GM21515 (cell line): ENCODE measurements around the gene BAG2.

Experiments used
- ATAC-seq: cut with Tn5 transposase; IDR thresholded peaks from one replicate; pipeline ENCODE4 v1.9.1; 2021; ENCODE audit not compliant: unreplicated experiment

Gene BAG2

DNA sequence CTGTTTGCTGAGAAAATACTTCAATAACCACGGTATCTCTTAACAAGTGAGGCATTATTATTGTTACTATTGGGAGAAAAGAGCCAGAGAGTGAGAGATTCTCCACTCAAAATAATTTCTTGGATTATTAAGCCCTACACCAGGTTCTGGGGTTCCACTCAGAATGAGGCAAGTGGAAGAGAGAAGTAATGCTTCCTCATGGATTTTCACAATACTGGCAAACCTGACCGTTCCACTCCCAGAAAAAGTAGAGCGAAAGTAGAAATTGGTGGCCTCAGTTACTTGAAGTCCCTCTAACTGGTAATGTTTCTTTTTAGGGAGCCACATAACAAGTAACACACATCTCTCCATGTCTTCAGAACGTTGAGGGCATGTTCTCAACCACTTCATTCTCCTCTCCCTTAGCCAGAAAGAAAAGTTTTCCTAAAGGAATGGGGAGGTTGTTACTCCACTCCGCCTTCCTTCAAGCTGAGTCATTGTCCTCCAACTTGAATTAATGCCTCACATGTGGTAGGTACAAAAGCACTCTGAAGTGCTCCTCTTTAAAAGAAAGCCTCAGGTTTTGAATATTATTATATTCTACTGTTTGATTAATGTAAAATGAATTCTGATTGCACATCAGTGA is 1.9 kb downstream of the BAG2 start:
- ATAC-seq, result no peak

DNA sequence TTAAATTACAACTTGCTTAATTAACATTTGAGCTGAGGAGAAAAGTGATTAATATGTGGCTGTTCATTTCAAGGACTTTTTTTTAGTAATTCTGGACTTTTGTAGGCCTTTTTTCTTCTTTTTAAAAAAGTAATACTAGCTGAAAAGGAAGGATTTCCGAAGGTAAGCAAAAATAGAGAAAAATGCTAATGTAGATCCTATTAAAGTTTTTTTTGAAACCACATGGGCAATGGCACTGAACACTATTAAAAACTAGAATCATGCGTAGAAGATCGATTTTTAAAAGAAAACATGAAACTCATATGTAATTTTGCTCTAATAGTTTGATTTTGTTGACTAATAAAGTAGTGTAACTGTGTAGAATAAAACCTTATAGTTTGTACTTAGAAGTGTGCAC is 2.4 kb downstream of the BAG2 start:
- no peak for ATAC-seq

DNA sequence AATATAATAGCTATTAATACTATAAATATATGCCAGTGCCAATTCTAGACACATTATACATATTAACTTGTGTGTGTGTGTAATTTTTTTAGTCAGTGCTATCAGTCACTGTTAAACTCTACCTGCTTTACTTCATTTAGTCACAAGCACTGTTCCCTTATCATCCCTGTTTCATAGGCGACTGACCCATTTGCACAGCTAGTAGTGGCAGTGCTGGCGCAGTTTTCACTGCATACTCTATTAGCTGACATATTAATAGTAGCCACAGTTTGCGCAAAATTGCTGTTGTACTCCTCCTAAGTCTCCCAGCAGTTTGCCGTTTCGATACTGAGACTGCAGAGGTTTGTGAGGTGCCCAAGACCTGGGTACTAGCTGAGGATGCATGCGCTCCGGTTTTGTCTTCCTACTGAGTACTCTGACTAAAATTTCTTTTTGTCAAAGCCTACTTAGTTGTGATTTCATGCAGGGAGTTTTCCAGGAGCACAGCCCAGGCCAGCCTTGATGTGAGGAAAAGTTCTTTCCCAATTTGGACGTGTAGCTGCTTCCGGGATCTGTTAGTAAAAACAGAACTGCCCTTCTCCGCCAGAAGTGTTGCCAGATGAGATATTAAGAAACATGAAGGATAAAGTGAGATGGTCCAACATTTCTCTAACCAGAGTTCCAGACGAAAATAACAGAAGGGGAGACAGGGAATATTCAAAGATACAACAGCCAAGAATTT is 5.6 kb downstream of the BAG2 start:
- ATAC-seq, result no peak

DNA sequence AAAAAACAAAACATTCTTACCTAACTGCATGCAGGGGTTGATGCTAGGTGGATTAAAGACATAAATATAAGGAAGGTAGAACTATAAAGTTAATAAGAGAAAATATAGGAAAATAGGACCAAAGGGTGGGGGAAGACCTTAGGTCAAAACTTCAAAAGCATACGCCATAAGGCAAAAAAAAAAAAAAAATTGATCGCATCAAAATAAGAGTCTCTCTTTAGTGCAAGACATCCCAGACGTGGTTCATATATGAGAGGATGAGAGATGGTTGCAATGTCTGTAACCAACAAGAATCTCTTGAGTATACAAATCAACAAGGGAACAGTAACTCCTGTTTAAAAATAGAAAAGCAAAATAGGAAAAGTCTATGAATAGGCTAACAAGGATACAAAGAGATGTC is 8.5 kb downstream of the BAG2 start:
- ATAC-seq, result no peak

DNA sequence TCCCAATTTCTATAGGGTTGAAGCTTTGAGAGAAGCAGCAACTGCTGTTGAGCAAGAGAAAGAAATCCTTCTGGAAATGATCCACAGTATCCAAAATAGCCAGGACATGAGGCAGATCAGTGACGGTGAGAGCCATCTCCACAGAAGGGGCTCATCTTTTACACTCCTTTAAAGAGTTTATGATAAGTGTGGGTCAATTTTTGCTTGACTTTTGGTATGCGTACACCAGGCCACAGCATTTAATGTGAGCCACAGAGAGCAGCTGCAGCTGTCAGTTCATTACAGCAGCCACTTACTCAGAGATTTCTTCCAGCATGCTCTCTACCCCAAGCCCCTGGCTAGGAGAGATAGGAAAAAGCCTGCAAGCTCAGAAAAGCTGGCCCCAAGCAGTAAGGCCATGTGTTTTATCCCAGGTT is 9.9 kb downstream of the BAG2 start:
- ATAC-seq, result no peak

DNA sequence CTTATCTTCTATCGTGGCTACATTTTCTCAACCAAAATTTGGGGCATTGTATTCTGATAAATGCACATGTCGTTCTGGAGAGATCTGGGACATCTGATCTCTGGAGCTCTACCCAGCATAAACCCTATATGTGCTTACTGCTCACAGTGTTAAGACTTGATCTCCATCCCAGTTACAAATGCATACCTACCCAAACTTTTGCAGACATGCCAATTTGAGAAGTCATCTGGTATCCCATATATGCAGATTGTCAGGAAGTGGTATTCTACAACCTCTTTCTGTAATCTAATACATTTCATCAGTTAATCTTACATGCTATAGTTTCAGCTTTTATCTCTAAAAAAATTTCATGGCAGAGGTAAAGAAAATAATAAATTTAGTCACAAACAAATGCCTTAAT is 11.2 kb downstream of the BAG2 start:
- no peak for ATAC-seq

DNA sequence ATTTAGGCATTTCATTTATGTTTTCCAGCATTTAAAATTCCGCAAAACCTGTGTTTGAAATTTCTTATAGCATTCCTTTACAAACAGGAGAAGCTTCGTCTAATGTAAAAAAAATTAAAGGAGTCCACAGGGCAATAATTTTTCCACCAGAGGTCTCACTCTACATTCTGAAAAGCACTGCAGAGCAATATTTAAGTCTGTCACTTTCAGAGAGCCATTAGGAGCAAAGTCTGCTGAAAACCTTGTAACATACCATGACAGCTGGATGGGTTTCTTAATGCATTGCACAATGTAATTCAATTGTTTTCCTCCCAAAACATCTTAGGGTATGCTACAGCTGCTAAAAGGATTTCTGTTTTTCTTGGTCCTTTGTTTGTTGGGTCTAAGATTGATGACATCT is 18.0 kb downstream of the BAG2 start:
- ATAC-seq, result no peak

DNA sequence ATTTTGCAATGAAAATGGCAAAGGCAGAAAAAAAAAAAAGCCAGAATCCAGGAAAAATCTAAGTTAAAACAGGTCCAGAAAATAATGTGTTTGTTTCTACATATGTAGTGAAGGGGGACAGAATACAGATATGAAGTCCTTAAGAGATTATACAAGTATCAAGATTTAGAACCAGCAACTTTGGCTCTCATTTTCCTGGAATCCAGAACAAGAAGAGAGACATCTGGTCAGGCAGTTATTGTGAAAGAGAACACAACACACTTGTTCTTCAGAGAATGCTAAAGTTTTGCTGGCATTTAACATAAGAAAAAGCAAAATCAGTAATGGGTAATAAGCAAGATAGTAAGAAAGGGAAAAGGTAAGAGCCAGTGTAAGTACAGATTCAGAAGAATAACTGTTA is 21.1 kb downstream of the BAG2 start:
- no peak for ATAC-seq

DNA sequence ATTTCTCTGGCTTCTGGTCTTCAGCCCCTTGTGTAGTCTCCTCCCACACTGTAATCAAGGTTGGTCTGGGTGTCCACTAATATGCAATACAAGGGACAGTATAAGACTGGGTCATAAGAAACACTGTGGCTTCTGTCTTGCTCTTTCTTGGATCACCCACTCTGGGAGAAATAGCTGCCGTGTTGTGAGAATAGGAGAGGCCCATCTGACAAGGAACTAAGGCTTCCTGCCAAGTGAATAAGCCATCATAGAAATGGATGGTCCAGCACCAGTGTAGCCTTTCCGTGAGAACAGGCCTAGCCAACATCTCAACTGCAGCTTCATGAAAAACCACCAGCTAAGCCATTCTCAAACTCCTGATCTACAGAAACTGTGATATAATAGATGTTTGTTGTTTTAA is 23.3 kb downstream of the BAG2 start:
- no peak for ATAC-seq

DNA sequence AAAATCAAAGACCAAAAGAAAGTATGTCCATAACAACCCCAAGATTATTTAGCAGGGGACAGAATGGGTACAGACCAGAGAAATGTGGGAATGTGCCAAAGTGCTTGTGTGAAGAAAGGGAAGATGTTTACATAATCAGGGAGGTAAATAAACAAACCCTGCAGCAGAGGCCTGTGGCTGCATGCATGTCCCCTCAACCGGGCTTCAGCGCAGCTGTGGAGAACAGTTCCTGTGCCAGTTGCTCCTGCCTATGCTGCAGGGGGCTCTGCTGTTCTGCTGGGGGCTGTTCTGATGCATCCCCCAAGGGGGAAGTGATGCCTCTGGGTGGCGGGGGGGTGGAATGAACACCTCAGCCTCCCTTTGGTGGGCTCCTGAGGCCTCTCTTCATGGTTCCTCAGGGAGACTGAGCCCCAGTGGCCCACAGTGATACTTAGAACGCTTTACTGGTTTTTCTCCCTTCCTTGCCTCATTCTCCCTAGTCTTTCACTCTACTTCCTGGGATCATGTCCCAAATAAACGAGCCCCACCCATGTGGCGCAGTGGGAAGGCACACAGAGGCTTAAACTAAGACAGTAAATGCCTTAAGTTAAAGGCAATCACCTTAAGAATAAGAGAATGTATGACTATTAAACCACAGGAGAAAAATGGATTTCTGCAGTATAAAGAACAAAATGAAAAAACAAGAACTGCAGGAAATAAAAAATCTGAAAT is 27.0 kb downstream of the BAG2 start:
- no peak for ATAC-seq

DNA sequence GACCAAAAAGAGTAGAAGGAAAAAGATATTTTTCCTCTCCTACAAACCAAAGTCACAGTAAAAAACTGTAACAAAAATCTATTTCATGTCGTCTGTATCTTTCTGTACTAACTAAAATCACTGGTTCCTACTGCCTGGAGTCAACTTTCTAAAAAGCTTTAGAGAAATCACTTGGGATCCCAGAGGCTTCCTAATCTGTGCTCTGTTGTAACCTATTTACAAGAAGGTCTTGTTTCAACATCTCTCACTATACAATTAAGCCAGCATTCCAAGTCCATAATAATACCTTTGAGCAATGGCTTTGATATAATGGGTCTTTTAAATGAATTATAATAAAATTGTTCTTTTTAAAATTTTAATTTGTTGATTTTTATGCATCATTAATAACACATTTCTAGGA is 29.6 kb downstream of the BAG2 start:
- no peak for ATAC-seq

DNA sequence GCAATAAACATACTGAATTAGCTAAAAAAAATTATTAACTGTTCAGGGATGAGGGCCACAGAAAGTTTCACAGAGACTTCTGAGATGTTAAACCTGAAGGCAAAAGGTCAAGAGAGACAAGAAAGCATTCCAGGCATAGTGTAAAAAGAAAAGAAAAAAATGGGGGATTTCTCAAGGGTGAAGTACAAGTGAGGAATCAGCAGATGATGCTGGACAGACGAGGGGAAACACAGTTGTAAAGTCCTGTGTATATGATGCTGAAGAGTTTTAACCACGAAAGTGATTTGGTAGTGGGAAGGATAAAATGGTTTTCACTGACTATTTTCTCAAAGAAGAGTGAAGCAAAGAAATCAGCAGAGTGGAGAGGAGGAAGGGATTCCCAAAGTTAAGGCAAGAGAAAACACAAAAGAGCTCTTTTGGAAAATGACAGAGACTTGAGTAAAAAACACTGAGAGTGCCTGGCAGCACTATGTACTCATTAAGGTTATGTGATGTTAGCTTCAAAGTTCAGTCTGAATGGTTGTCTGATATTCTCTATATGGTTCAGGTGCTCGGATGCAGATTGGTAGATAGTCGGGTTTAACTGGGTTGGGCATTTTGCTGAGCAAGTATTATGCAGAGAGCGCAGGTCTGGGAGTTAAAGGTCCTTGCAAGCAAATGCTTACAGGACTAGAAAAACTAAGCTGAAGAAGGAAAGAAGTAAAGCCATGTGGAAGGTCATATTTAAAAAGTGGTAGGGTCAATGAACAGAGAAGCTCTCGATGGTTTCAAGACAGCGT is 33.6 kb downstream of the BAG2 start:
- no peak for ATAC-seq

DNA sequence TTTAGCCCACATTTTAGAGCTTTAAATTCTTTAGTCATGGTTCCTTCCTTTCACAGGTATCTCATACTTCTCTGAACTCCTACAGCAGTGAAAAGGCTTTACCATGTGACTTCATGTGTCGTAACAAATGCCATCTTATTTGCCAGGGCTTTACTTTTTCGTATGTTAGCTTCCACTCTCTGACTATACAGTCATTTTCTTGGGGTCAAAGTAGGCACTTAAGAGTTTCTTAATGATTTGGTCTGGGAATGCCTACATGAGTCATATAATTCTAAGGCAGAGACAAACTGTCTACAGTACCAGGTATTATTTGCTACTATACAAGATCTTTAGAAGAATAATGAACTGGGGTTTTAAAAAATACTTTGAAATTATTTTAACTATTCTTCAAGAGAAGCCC is 35.0 kb downstream of the BAG2 start:
- ATAC-seq, result no peak

DNA sequence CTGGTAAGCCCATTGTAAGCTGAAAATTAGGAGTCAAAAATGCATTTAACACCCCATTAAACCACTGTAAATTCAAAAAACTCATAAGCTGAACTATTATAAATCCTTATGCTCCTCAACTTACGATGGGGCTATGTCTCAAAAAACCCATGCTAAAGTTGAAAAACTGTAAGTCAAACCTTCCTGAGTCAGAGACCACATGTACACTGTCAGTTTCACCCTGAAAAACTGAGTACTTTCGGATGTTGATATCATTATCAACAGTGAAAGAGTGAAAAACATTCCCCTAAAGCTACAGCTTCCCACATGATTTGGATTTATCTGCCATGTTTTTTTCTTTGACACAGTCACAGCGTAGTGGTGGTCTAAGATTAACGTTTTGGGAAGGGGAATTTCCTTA is 35.7 kb downstream of the BAG2 start:
- ATAC-seq, result no peak

DNA sequence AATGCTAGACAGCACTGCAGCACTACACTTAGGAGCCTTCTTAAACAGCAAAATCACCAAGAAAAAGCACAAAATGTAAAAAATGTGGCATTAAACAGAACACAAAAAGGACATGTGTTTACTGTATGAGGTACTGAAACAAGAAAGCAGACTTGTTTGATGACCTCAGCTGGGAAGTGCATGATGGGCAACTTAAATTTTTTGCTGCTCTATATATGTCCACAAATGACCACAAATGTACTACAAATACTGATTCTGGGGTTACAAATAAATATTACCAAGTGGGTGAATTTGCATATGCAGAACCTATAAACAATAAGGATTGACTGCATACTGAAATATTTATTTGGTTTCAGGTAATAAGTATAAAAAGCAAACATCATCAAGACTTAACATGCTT is 36.9 kb downstream of the BAG2 start:
- ATAC-seq, result no peak

DNA sequence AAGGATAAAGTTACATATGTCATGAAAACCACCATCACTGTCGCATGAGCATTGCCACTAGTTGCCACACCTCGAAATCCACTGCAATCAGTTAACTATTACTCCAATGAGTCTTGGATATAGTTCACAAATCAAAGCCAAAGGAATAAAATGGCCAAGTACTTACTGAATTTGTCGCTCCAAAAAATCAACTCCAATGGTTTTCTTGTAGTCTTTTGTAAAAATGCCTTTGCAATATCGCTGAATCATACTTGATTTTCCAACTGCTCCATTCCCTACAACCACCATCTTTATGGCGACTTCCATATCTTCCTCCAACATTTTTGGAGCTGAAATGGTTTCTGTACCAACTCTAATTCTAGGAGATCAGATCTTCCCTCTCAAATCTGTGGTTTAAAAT is 37.9 kb downstream of the BAG2 start:
- no peak for ATAC-seq

DNA sequence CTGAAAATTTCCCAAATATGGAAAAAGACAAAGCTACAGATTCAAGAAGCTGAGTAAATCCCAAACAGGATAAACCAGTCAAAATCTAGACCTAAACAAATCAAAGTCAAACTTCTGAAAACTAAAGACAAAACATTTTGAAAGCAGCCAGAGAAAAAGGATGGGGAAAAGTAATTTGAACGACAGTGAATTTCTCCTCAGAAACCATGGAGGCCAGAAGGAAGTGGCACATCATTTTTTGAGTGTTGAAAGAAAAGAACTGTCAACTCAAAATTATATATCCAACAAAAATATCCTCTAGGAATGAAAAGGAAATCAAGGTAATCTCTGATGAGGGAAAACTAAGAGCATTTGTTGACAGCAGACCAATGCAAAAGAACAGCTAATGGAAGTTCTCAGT is 43.1 kb downstream of the BAG2 start:
- no peak for ATAC-seq

DNA sequence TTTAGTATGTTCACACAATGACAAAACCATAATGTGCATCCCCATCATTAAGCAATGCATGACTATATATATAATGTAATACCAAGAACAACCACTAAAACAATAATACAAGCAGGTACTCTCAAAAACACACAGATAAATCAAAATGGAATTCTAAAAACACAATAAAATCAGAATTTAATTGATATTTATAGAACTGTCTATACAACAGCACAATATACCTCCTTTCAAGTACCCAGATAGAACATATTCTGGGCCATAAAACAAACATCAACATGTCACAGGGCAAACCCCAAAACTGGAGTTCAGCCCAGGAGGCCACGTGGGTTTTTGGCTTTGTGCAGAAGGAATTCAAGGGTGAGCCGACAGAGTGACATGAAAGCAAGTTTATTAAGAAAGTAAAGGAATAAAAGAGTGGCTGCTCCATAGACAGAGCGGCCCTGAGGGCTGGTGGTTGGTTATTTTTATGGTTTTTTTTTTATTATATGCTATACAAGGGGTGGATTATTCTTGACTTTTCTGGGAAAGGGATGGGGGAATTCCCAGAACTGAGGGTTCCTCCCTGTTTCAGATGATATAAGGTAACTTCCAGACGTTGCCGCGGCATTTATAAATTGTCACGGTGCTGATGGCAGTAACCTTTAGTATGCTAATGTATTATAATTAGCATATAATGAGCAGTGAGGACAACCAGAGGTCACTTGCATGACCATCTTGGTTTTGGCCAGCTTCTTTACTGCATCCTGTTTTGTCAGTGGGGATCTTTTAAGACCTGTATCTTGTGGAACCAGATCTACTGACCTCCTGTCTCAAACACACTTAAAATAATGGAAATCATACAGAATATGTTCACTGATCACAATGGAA is 44.3 kb downstream of the BAG2 start:
- ATAC-seq, result no peak

DNA sequence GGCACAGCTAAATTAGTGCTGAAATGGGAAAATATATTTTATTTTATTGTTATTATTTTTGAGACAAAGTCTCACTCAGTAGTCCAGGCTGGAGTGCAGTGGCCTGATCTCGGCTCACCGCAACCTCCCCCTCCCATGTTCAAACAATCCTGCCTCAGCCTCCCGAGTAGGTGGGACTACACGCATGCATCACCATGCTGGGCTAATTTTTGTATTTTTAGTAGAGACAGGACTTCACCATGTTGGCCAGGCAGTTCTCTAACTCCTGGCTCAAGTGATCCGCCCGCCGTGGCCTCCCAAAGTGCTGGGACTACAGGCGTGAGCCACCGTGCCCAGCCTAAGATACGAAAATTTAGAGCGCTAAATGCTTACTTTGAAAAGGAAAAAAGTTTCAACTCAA is 45.1 kb downstream of the BAG2 start:
- ATAC-seq, result no peak

DNA sequence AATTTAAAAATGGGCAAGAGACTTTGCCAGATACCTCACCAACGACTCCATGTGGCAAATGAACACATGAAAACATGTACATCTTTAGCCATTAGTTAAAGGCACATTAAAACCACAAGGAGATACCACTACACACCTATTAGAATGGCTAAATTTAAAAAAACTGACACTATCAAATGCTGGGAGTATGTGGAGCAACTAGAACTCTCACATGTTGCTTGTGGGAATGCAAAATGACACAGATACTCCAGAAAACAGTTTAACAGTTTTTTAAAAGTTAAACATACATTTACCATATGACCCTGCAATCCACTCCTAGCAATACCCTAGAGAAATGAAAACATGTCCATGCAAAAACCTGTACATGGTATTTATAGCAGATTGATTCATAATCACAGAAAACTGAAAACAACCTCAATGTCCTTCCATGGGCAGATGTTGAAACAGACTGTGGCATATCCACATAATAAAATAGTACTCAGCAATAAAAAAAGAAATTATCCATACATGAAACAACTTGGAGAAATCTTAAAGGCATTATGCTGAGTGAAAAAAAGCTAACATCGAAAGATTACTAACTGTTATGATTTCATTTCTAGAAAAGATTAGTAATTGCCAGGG is 48.1 kb downstream of the BAG2 start:
- ATAC-seq, result no peak
